PC-9 (cell line): ENCODE measurements around the gene KISS1R. TPM values are rescaled to one million over a fixed set of nuclear protein-coding genes. Genes with fewer than 3 reads are reported as not detected.

ENCODE experiments used
- BruUV-seq: library from RNA; stranded (reverse); fragments of 400-500 nt; replicated peaks from 2 replicates; lab custom pipeline; 2021; lab: Mats Ljungman, UMichigan
- CTCF ChIA-PET: fragments of 300-600 bp; sonication (Branson Sonifier 250); formaldehyde crosslinking; loops from one replicate; lab custom pipeline; 2022; ENCODE audit warnings: antibody characterized with exemption; lab: Charles Lee
- POLR2A ChIA-PET: fragments of 300-600 bp; sonication (Branson Sonifier 250); formaldehyde crosslinking; loops from one replicate; lab custom pipeline; 2022; ENCODE audit warnings: antibody characterized with exemption; ENCODE audit not compliant: unreplicated experiment; lab: Charles Lee
- DNase-seq, 2 experiments: peaks; one replicate each; pipeline versions ENCODE4 v3.0.0 to v3.0.0-alpha.2; 2015 to 2022; ENCODE audit warnings: mixed read lengths in 1 of 2
- H2AFZ ChIP-seq: fragments of 200-600 bp; sonication (generic); 2 replicates; pipeline ENCODE4 v1.8.1; 2017; ENCODE audit warnings: antibody characterized with exemption
- H3F3A ChIP-seq: fragments of 200-600 bp; sonication (generic); 2 replicates; pipeline ENCODE4 v1.8.1; 2017; ENCODE audit warnings: antibody characterized with exemption, mild to moderate bottlenecking, low read depth; ENCODE audit not compliant: insufficient read depth
- H3K27ac ChIP-seq: fragments of 200-600 bp; sonication (generic); 2 replicates; pipeline ENCODE4 v1.6.1; 2016; ENCODE audit warnings: mixed run types
- H3K27me3 ChIP-seq: fragments of 200-600 bp; sonication (generic); 2 replicates; pipeline ENCODE4 v1.6.1; 2016; ENCODE audit warnings: low read depth, mixed run types; ENCODE audit not compliant: insufficient read depth
- H3K36me3 ChIP-seq: fragments of 200-600 bp; sonication (generic); 2 replicates; pipeline ENCODE4 v1.6.1; 2016; ENCODE audit warnings: low read depth, mixed run types
- H3K4me1 ChIP-seq: fragments of 200-600 bp; sonication (generic); replicated peaks from 2 replicates; pipeline ENCODE4 v1.6.1; 2016; ENCODE audit warnings: mixed run types; ENCODE audit not compliant: insufficient read depth
- H3K4me2 ChIP-seq: fragments of 200-600 bp; sonication (generic); 2 replicates; pipeline ENCODE4 v1.6.1; 2017; ENCODE audit warnings: mixed run types
- H3K4me3 ChIP-seq: fragments of 200-600 bp; sonication (generic); 2 replicates; pipeline ENCODE4 v1.6.1; 2016; ENCODE audit warnings: mixed run types
- H3K79me2 ChIP-seq: fragments of 200-600 bp; sonication (generic); 2 replicates; pipeline ENCODE4 v1.6.1; 2017; ENCODE audit warnings: low read depth, mixed run types
- H3K9me2 ChIP-seq: fragments of 200-600 bp; sonication (generic); 2 replicates; pipeline ENCODE4 v1.8.1; 2017; ENCODE audit warnings: mild to moderate bottlenecking; ENCODE audit not compliant: insufficient read depth
- H3K9me3 ChIP-seq: fragments of 200-600 bp; sonication (generic); 2 replicates; pipeline ENCODE4 v1.8.1; 2016; ENCODE audit warnings: low read depth; ENCODE audit not compliant: insufficient read depth
- H4K20me1 ChIP-seq: fragments of 200-600 bp; sonication (generic); 2 replicates; pipeline ENCODE4 v1.8.1; 2017; ENCODE audit not compliant: insufficient read depth
- CTCF ChIP-seq: fragments of 200-600 bp; sonication (generic); conservative IDR thresholded peaks from 2 replicates; pipeline ENCODE4 v1.6.1; 2017; ENCODE audit warnings: mixed run types, antibody characterized with exemption, mild to moderate bottlenecking, moderate library complexity
- EZH2 ChIP-seq: fragments of 200-600 bp; sonication (generic); IDR thresholded peaks from 2 replicates; pipeline ENCODE4 v1.8.0; 2017; ENCODE audit warnings: antibody characterized with exemption, low read depth
- intact Hi-C: fragments of 100-400 bp; cut with micrococcal nuclease; formaldehyde crosslinking; loops from one replicate; pipeline ENCODE4 v1.10.0; 2022; ENCODE audit not compliant: unreplicated experiment
- total RNA-seq: library from RNA; stranded (reverse); gene quantifications from 2 replicates; pipeline ENCODE4 v1.2.3, GENCODE V29; 2021

Gene KISS1R
- total RNA-seq, 1 experiment from 2014 or later: not detected

DNA sequence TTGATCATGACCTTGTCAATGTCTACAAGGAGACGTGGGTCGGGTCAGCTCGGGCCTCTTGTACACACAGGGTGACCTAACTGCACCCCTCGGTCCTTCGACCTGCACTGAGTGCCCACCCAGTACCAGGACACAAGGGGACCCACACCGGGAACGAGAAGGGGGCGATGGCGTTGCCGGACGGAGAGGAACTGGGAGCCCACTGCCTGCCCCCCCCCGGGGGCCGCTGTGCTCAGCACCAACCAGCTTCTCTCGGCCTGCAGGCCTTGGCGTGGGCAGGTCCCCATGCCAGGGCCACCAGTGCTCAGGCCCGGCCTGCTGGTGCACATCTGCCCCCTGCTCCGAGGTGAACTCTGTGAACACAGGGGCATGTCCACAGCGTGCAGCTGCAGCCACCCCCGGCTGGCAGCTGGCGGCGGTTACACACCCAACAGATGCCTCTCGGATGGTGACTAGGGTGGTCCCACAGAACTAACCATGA, 43.5 kb upstream of the KISS1R start:
- Histone ChIP-seq H2AFZ (no peak overlapping the region), H3K27me3 (no peaks in the 10 kb centered on the region), H3K4me3 (no peak overlapping the region), H3K4me1 (peaks cover 28% of the 10 kb centered on the region), H3K4me2 (no peak overlapping the region), H3F3A (peaks cover 40% of the 10 kb centered on the region), H3K9me3 (no peaks in the 10 kb centered on the region), H3K79me2 (no peaks in the 10 kb centered on the region), H3K27ac (no peak overlapping the region), H3K36me3 (no peaks in the 10 kb centered on the region), H4K20me1 (no peaks in the 10 kb centered on the region; the same call in 1 of the 2 replicates), H3K9me2 (no peaks in the 10 kb centered on the region)
- intact Hi-C loops: no loop called here
- no peak for DNase-seq
- BruUV-seq: no TSS peak
- TF ChIP-seq CTCF (no peak), EZH2 (no peak)
- CTCF ChIA-PET: no interaction called here
- POLR2A ChIA-PET: interaction anchor here (0.5 kb wide), 1 partner anchor 204 kb away, joined by 3 read pairs; no protein-coding TSS in a partner anchor

- BruUV-seq: no TSS peak
- TF ChIP-seq CTCF (no peak), EZH2 (no peak)
- no peak overlapping the region for H2AFZ ChIP-seq
- H3F3A ChIP-seq: peaks cover 26% of the 10 kb centered on the region; the same call in 1 of the 2 replicates
- H3K4me1 ChIP-seq: peaks cover 11% of the 10 kb centered on the region; the same call in 1 of the 2 replicates
- intact Hi-C loops: no loop called here
- no peaks in the 10 kb centered on the region for H3K9me2 ChIP-seq
- H3K4me2 ChIP-seq: no peak overlapping the region
- no peaks in the 10 kb centered on the region for H3K79me2 ChIP-seq
- H3K27me3 ChIP-seq: no peaks in the 10 kb centered on the region
- ChIA-PET POLR2A (interaction anchor here (0.6 kb wide), 1 partner anchor 46 kb away, joined by 3 read pairs; no protein-coding TSS in a partner anchor), CTCF (interaction anchor here (0.6 kb wide), 1 partner anchor 103 kb away, joined by 5 read pairs; no protein-coding TSS in a partner anchor)
- no peak overlapping the region for H3K4me3 ChIP-seq
- H3K36me3 ChIP-seq: no peaks in the 10 kb centered on the region
- no peaks in the 10 kb centered on the region; the same call in 1 of the 2 replicates for H4K20me1 ChIP-seq
- H3K27ac ChIP-seq: no peak overlapping the region
- DNase-seq: no peak
- H3K9me3 ChIP-seq: no peaks in the 10 kb centered on the region
Observed at GRCh38 chr19:875265-875879, 41.8 kb upstream of the KISS1R start.

GRCh38 chr19:876089-876488, 41.0 kb upstream of the KISS1R start:
- Histone ChIP-seq H3F3A (peaks cover 25% of the 10 kb centered on the region; the same call in 1 of the 2 replicates), H3K4me1 (peaks cover 9% of the 10 kb centered on the region; the same call in 1 of the 2 replicates), H3K9me3 (no peaks in the 10 kb centered on the region), H2AFZ (no peak overlapping the region), H3K36me3 (no peaks in the 10 kb centered on the region), H3K27ac (no peak overlapping the region), H3K4me3 (no peak overlapping the region), H4K20me1 (peaks cover 6% of the 10 kb centered on the region), H3K79me2 (no peaks in the 10 kb centered on the region), H3K4me2 (no peak overlapping the region), H3K27me3 (no peaks in the 10 kb centered on the region), H3K9me2 (no peaks in the 10 kb centered on the region)
- TF ChIP-seq CTCF (no peak), EZH2 (no peak)
- ChIA-PET POLR2A (interaction anchor here (0.6 kb wide), 1 partner anchor 46 kb away, joined by 3 read pairs; no protein-coding TSS in a partner anchor), CTCF (no interaction called here)
- no peak for DNase-seq
- BruUV-seq: no TSS peak
- intact Hi-C loops: no loop called here
